HG02571 (cell line): ENCODE data around the gene DPYSL4.

Source experiments
- ATAC-seq: cut with Tn5 transposase; IDR thresholded peaks from one replicate; pipeline ENCODE4 v1.9.1; 2021; ENCODE audit warnings: mild to moderate bottlenecking, moderate library complexity; ENCODE audit not compliant: unreplicated experiment

The DPYSL4 gene

GRCh38 chr10:132225073-132225848 is 38.5 kb downstream of the DPYSL4 start:
- ATAC-seq: no peak

- ATAC-seq: no peak
Observed at GRCh38 chr10:132225849-132226205, 39.1 kb downstream of the DPYSL4 start.

GRCh38 chr10:132226586-132227405 is 40.0 kb downstream of the DPYSL4 start:
- ATAC-seq: no peak

GRCh38 chr10:132227851-132228390 is 41.2 kb downstream of the DPYSL4 start:
- ATAC-seq: no peak

- ATAC-seq: no peak
Observed at GRCh38 chr10:132228616-132229015, 41.9 kb downstream of the DPYSL4 start.

GRCh38 chr10:132229096-132229495 is 42.3 kb downstream of the DPYSL4 start:
- ATAC-seq: no peak

GRCh38 chr10:132229834-132230556 is 43.2 kb downstream of the DPYSL4 start:
- ATAC-seq: no peak

- ATAC-seq: no peak
Observed at GRCh38 chr10:132230557-132231210, 43.9 kb downstream of the DPYSL4 start.

GRCh38 chr10:132231656-132232022 is 44.9 kb downstream of the DPYSL4 start:
- no peak for ATAC-seq

GRCh38 chr10:132232023-132232951 is 45.5 kb downstream of the DPYSL4 start:
- ATAC-seq: no peak

GRCh38 chr10:132232981-132233380 is 46.2 kb downstream of the DPYSL4 start:
- no peak for ATAC-seq

GRCh38 chr10:132233501-132234085 is 46.8 kb downstream of the DPYSL4 start:
- ATAC-seq: no peak

- no peak for ATAC-seq
Observed at GRCh38 chr10:132234860-132235259, 48.1 kb downstream of the DPYSL4 start.

GRCh38 chr10:132236161-132236560 is 49.4 kb downstream of the DPYSL4 start:
- ATAC-seq: no peak

- ATAC-seq: no peak
Observed at GRCh38 chr10:132236881-132237280, 50.1 kb downstream of the DPYSL4 start.

GRCh38 chr10:132237396-132237795 is 50.6 kb downstream of the DPYSL4 start:
- no peak for ATAC-seq

- no peak for ATAC-seq
Observed at GRCh38 chr10:132237871-132238270, 51.1 kb downstream of the DPYSL4 start.

GRCh38 chr10:132238371-132239125 is 51.8 kb downstream of the DPYSL4 start:
- no peak for ATAC-seq
